Measurements from ENCODE around the gene BMPR1A. TPM values are rescaled to one million over a fixed set of nuclear protein-coding genes. Genes with fewer than 3 reads are reported as not detected.

The BMPR1A gene
- total RNA-seq, 1 experiment from 2014 or later: 42.6 TPM

GRCh38 chr10:86962136-86962980 lies 205.9 kb downstream of the BMPR1A start (continued):
- TF ChIP-seq YY1 (IDR thresholded peaks at IDR 0.05; ENCODE audit: extremely low read depth, insufficient replicate concordance, low read depth, low read length) (no peak), EZH2phosphoT487 (IDR thresholded peaks at IDR 0.05; ENCODE audit: borderline replicate concordance) (no peak), CBX3 (IDR thresholded peaks at IDR 0.05; ENCODE audit: low read depth) (no peak), ELF1 (IDR thresholded peaks at IDR 0.05; ENCODE audit: borderline replicate concordance, low read depth) (no peak)

DNA sequence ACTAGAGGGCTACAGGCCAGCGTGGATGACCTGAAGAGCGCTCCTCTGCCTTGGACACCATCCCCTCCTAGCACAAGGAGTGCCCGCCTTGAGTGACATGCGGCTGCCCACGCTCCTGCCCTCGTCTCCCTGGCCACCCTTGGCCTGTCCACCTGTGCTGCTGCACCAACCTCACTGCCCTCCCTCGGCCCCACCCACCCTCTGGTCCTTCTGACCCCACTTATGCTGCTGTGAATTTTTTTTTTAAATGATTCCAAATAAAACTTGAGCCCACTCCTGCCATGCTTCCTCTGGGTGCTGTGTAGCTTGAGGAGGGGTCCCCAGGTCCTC lies 206.5 kb downstream of the BMPR1A start:
- CTCF ChIA-PET: interaction anchor here (0.8 to 1.1 kb wide), 2 partner anchors 8 to 278 kb away, joined by 3 read pairs; no protein-coding TSS in a partner anchor
- RAD21 ChIA-PET (ENCODE audit: low non-redundant PET in 1 of 2, low total read pairs in 2 of 2, uncharacterized antibody in 2 of 2, unreplicated experiment in 2 of 2): no interaction called here
- Histone ChIP-seq H3K9me2 (ENCODE audit: insufficient read depth) (no peaks in the 10 kb centered on the region), H3K4me1 (ENCODE audit: control insufficient read depth in 1 of 2, insufficient read depth in 2 of 2, low read length in 2 of 2) (peaks cover 66 to 89% of the 10 kb centered on the region in 2 experiments), H3K27me3 (ENCODE audit: insufficient read depth, low read length) (no peaks in the 10 kb centered on the region), H3K36me3 (ENCODE audit: control insufficient read depth in 1 of 2, insufficient read depth in 2 of 2, low read length in 2 of 2) (0 out of 4 replicates have a peak, but pooled peaks cover 0 to 5% of the 10 kb centered on the region in 2 experiments), H3K79me2 (ENCODE audit: insufficient read depth, low read length) (peaks cover 15% of the 10 kb centered on the region), H3K9me3 (ENCODE audit: control insufficient read depth in 1 of 2, insufficient read depth in 1 of 2, low read depth in 1 of 2, low read length in 2 of 2) (no peaks in the 10 kb centered on the region), H2AFZ (ENCODE audit: low read depth, low read length, poor library complexity, severe bottlenecking) (no peak overlapping the region), H3K4me3 (replicated peaks in 1 of 2; ENCODE audit: low read depth in 1 of 2, low read length in 2 of 2) (no peak overlapping the region), H3K27ac (ENCODE audit: low read depth, low read length) (no peak overlapping the region), H3K9ac (ENCODE audit: low read length) (no peak overlapping the region), H3K4me2 (ENCODE audit: low read length) (no peak overlapping the region), H4K20me1 (ENCODE audit: insufficient read depth) (no peaks in the 10 kb centered on the region)
- intact Hi-C loops (cut with micrococcal nuclease): loop anchor here (5.0 kb wide), 1 partner anchor 251 kb away; no protein-coding TSS in a partner anchor
- POLR2A ChIA-PET: no interaction called here
- no TSS peak for BruUV-seq (replicated peaks)
- no peak for DNase-seq (ENCODE audit: low read depth, low spot score)
- ATAC-seq: no peak
- TF ChIP-seq JUND (IDR thresholded peaks at IDR 0.05) (no peak), SRF (IDR thresholded peaks at IDR 0.05; ENCODE audit: low read depth) (no peak), RAD21 (IDR thresholded peaks at IDR 0.05; ENCODE audit: low read depth) (no peak), ATF3 (IDR thresholded peaks at IDR 0.05) (no peak), ZNF274 (IDR thresholded peaks at IDR 0.05; ENCODE audit: low read depth, low read length) (no peak), SP1 (IDR thresholded peaks at IDR 0.05; ENCODE audit: low read depth) (no peak), TCF7L2 (IDR thresholded peaks at IDR 0.05; ENCODE audit: borderline replicate concordance, extremely low read depth, insufficient read depth, insufficient read length) (no peak), FOSL1 (IDR thresholded peaks at IDR 0.05; ENCODE audit: low read depth) (no peak), ZFX (IDR thresholded peaks at IDR 0.05) (no peak), CBX3 (IDR thresholded peaks at IDR 0.05; ENCODE audit: low read depth) (no peak), YY1 (IDR thresholded peaks at IDR 0.05; ENCODE audit: extremely low read depth, insufficient replicate concordance, low read depth, low read length) (no peak), REST (IDR thresholded peaks at IDR 0.05; ENCODE audit: low read depth) (no peak), EGR1 (IDR thresholded peaks at IDR 0.05; ENCODE audit: low read depth) (no peak), POLR2AphosphoS5 (IDR thresholded peaks at IDR 0.05; ENCODE audit: low read depth, low read length) (no peak), POLR2A (IDR thresholded peaks at IDR 0.05; ENCODE audit: borderline replicate concordance, extremely low read depth, insufficient read depth, insufficient read length) (no peak), SIN3A (IDR thresholded peaks at IDR 0.05; ENCODE audit: low read depth) (no peak), EZH2 (IDR thresholded peaks at IDR 0.05) (no peak)
- TF ChIP-seq, protein P1, sequence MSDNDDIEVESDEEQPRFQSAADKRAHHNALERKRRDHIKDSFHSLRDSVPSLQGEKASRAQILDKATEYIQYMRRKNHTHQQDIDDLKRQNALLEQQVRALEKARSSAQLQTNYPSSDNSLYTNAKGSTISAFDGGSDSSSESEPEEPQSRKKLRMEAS (IDR thresholded peaks at IDR 0.05): no peak
- TF ChIP-seq, protein P2, sequence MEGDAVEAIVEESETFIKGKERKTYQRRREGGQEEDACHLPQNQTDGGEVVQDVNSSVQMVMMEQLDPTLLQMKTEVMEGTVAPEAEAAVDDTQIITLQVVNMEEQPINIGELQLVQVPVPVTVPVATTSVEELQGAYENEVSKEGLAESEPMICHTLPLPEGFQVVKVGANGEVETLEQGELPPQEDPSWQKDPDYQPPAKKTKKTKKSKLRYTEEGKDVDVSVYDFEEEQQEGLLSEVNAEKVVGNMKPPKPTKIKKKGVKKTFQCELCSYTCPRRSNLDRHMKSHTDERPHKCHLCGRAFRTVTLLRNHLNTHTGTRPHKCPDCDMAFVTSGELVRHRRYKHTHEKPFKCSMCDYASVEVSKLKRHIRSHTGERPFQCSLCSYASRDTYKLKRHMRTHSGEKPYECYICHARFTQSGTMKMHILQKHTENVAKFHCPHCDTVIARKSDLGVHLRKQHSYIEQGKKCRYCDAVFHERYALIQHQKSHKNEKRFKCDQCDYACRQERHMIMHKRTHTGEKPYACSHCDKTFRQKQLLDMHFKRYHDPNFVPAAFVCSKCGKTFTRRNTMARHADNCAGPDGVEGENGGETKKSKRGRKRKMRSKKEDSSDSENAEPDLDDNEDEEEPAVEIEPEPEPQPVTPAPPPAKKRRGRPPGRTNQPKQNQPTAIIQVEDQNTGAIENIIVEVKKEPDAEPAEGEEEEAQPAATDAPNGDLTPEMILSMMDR (IDR thresholded peaks at IDR 0.05 in 2 of 3, conservative IDR thresholded peaks at IDR 0.05 in 1 of 3; ENCODE audit: borderline replicate concordance in 1 of 3, insufficient read depth in 1 of 3, low read depth in 2 of 3, low read length in 2 of 3): no peak
